ENCODE results near the gene HSPA4. TPM values are rescaled to one million over a fixed set of nuclear protein-coding genes. Genes with fewer than 3 reads are reported as not detected.

Gene HSPA4
- total and polyA plus RNA-seq, 2 donors (not counting 3 experiments of a cell fraction or from before 2014, with no cell fraction given) = 11.2 to 161 TPM

DNA sequence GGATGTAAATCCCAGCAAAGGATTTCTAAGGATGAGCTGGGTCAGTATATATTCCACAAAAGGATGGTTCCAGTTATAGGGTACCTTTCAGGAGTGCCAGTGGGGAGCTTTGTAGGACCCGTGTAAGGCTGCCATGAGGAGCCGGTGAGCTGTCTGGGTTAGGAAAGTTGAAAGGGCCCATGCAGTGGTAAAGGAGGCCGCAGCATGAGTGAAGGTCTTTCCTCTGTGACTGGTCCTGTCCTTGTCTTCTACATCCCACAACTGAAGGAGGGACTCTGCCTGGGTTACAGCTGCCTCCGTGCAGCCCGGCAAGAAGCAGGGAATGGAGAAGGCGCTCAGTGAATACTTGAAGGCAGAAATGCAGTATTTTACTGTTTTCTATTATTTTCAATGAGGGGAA lies 58.9 kb downstream of the HSPA4 start:
- DNase-seq (ENCODE audit: low read depth, low spot score) (no peak), FAIRE-seq (no peak)
- Histone ChIP-seq H3K9ac (replicated peaks; ENCODE audit: extremely low read depth, insufficient read depth, low read length) (no peak overlapping the region), H3K4me3 (replicated peaks in 1 of 3; ENCODE audit: insufficient read depth in 1 of 3, low read depth in 1 of 3, low read length in 3 of 3) (no peak overlapping the region), H3K27me3 (ENCODE audit: control insufficient read depth in 2 of 2, insufficient read depth in 2 of 2, low read length in 2 of 2) (no peaks in the 10 kb centered on the region), H3K79me2 (ENCODE audit: control insufficient read depth, insufficient read depth, low read length) (no peaks in the 10 kb centered on the region), H3K36me3 (ENCODE audit: control insufficient read depth in 2 of 2, extremely low read depth in 1 of 2, insufficient read depth in 2 of 2, low read length in 2 of 2) (no peaks in the 10 kb centered on the region), H2AFZ (ENCODE audit: low read depth, low read length) (no peak overlapping the region), H3K4me2 (ENCODE audit: insufficient read depth, low read length) (no peak overlapping the region), H4K20me1 (replicated peaks; ENCODE audit: control insufficient read depth, extremely low read depth, insufficient read depth, low read length) (no peaks in the 10 kb centered on the region), H3K9me1 (replicated peaks; ENCODE audit: control insufficient read depth, extremely low read depth, insufficient read depth, low read length) (no peaks in the 10 kb centered on the region), H3K9me3 (replicated peaks; ENCODE audit: control insufficient read depth, insufficient read depth, low read length) (no peaks in the 10 kb centered on the region), H3K27ac (ENCODE audit: insufficient read depth, low read depth, low read length) (no peak overlapping the region), H3K4me1 (ENCODE audit: control insufficient read depth, extremely low read depth, insufficient read depth, low read length) (no peaks in the 10 kb centered on the region)
- BruUV-seq (replicated peaks) = no TSS peak
- TF ChIP-seq MYC (IDR thresholded peaks at IDR 0.05; ENCODE audit: low read depth, low read length) (no peak), FOS (IDR thresholded peaks at IDR 0.05; ENCODE audit: borderline replicate concordance, insufficient read depth, low read length) (no peak), JUN (IDR thresholded peaks at IDR 0.05; ENCODE audit: borderline replicate concordance, insufficient read depth, insufficient read length, low read depth) (no peak), EZH2 (IDR thresholded peaks at IDR 0.05; ENCODE audit: borderline replicate concordance, low read depth, low read length, severe bottlenecking) (no peak), POLR2A (IDR thresholded peaks at IDR 0.05; ENCODE audit: low read depth, low read length) (no peak), POLR2AphosphoS5 (IDR thresholded peaks at IDR 0.05; ENCODE audit: insufficient read depth, low read depth, low read length) (no peak), GATA2 (IDR thresholded peaks at IDR 0.05; ENCODE audit: insufficient read depth, insufficient read length, low read depth, low read length) (no peak)
- TF ChIP-seq, protein P1, sequence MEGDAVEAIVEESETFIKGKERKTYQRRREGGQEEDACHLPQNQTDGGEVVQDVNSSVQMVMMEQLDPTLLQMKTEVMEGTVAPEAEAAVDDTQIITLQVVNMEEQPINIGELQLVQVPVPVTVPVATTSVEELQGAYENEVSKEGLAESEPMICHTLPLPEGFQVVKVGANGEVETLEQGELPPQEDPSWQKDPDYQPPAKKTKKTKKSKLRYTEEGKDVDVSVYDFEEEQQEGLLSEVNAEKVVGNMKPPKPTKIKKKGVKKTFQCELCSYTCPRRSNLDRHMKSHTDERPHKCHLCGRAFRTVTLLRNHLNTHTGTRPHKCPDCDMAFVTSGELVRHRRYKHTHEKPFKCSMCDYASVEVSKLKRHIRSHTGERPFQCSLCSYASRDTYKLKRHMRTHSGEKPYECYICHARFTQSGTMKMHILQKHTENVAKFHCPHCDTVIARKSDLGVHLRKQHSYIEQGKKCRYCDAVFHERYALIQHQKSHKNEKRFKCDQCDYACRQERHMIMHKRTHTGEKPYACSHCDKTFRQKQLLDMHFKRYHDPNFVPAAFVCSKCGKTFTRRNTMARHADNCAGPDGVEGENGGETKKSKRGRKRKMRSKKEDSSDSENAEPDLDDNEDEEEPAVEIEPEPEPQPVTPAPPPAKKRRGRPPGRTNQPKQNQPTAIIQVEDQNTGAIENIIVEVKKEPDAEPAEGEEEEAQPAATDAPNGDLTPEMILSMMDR (IDR thresholded peaks at IDR 0.05; ENCODE audit: extremely low read depth in 1 of 2, insufficient read depth in 1 of 2, low read depth in 1 of 2, low read length in 2 of 2) = no peak
- TF ChIP-seq, protein P2, sequence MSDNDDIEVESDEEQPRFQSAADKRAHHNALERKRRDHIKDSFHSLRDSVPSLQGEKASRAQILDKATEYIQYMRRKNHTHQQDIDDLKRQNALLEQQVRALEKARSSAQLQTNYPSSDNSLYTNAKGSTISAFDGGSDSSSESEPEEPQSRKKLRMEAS (IDR thresholded peaks at IDR 0.05; ENCODE audit: insufficient read depth, insufficient read length) = no peak
- intact Hi-C loops (cut with micrococcal nuclease) (loop anchor here (1.0 to 5.0 kb wide), 5 partner anchors 138 to 832 kb away; no protein-coding TSS in a partner anchor), dilution Hi-C loops (cut with MboI; ENCODE audit: extremely low pct_ligation_motif_present, low sequenced_read_pairs) (no loop called here)
- CTCF ChIA-PET = interaction anchor here (0.9 to 8.1 kb wide), 10 partner anchors 7 to 834 kb away, joined by 3 to 303 read pairs (median 4); no protein-coding TSS in a partner anchor
- POLR2A ChIA-PET = no interaction called here
